Medulla oblongata (tissue), 1 donor: ENCODE measurements around the gene ATP11A.

Experiments used
- DNase-seq: peaks from one replicate; pipeline ENCODE4 v3.0.0-alpha.2; 2015; ENCODE audit errors: extremely low spot score

The ATP11A gene

DNA sequence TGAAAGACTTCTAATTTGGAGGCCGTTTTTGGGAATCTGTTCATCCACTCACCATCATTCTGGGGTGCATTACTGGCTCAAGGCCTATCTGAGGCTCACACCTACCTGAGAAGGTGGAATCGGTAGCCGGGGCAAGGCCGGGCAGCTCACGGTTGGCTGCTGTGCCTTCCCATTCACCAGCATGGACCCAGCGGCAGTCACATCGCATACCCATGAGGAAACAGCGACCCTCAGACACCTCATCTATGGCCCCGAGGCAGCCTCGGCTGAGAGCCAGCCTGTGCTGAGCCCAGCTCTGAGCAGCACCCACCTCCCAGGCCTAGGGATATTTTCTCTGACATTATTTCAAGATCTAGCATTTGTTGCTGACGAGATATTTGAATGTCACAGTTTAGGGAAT is 130.5 kb downstream of the ATP11A start:
- DNase-seq: no peak

- DNase-seq: no peak
Measured at GRCh38 chr13:112821340-112822055, 131.7 kb downstream of the ATP11A start.

- no peak for DNase-seq
Measured at GRCh38 chr13:112822851-112823250, 133.0 kb downstream of the ATP11A start.

DNA sequence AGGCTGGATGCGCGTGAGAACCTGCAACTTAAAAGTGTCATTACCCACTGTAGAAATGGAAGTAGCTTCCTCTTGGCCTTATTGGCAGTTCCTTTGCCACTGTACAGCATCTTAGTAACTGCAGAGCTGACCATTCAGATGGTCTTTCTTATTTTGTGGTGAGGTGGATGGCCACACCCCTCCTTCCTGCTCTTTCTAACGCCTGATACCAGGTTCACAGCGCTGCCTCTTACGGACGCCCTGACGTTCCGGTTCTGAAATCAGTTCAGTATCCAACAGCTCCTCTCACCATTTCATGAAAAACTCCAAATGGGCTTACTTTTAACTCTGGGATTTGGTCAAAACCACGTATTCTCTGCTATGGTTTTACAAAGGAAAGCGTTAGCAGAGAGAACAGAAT is 134.6 kb downstream of the ATP11A start:
- no peak for DNase-seq

- no peak for DNase-seq
Measured at GRCh38 chr13:112825071-112825470, 135.2 kb downstream of the ATP11A start.

GRCh38 chr13:112825875-112826274 is 136.0 kb downstream of the ATP11A start:
- no peak for DNase-seq

- DNase-seq: no peak
Measured at GRCh38 chr13:112826565-112826964, 136.7 kb downstream of the ATP11A start.

- no peak for DNase-seq
Measured at GRCh38 chr13:112828082-112828699, 138.4 kb downstream of the ATP11A start.

- DNase-seq: no peak
Measured at GRCh38 chr13:112828756-112829155, 138.9 kb downstream of the ATP11A start.

GRCh38 chr13:112831196-112831595 is 141.4 kb downstream of the ATP11A start:
- DNase-seq: no peak

GRCh38 chr13:112831801-112832200 is 142.0 kb downstream of the ATP11A start:
- no peak for DNase-seq

GRCh38 chr13:112832811-112833210 is 143.0 kb downstream of the ATP11A start:
- no peak for DNase-seq

- no peak for DNase-seq
Measured at GRCh38 chr13:112833551-112834257, 143.9 kb downstream of the ATP11A start.

- DNase-seq: no peak
Measured at GRCh38 chr13:112835344-112835743, 145.5 kb downstream of the ATP11A start.

- DNase-seq: no peak
Measured at GRCh38 chr13:112835796-112836195, 146.0 kb downstream of the ATP11A start.

- DNase-seq: no peak
Measured at GRCh38 chr13:112836940-112837339, 147.1 kb downstream of the ATP11A start.

GRCh38 chr13:112837371-112838037 is 147.7 kb downstream of the ATP11A start:
- no peak for DNase-seq

DNA sequence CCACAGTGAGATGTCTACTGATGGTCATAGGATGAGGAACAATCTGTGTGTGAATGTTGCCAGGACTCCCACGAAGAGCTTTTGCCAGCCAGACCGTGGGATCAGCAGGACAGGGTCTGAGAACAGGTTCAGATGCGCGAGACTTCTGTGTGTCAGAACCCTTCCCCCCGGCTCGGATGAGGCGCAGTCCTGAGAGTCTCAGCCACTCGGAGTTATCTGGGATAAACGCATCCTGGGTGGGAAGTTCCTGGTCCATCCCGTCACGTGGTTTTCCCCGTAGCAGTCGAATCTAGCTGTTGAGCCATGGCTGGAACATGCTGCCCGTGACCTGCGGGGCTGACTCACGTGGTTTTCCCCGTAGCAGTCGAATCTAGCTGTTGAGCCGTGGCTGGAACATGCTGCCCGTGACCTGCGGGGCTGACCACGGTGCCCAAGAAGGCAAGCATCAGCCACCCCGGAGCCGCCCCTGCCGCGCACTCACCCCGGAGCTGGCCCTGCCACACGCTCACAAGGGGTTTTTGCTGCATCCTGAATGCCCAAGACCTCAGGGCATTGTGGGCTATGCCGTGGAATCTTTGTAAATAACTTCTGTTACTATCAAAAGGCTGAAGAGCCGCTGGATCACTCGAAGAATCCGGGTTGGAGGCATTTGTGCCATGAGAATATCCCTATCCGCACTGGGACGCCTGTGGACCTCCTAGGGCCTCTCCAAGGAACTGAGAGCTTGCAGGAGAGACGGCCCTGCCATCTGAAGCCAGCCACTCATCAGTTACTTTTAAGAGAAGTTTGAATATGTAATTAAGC is 148.4 kb downstream of the ATP11A start:
- no peak for DNase-seq

GRCh38 chr13:112838842-112839117 is 148.9 kb downstream of the ATP11A start:
- no peak for DNase-seq

DNA sequence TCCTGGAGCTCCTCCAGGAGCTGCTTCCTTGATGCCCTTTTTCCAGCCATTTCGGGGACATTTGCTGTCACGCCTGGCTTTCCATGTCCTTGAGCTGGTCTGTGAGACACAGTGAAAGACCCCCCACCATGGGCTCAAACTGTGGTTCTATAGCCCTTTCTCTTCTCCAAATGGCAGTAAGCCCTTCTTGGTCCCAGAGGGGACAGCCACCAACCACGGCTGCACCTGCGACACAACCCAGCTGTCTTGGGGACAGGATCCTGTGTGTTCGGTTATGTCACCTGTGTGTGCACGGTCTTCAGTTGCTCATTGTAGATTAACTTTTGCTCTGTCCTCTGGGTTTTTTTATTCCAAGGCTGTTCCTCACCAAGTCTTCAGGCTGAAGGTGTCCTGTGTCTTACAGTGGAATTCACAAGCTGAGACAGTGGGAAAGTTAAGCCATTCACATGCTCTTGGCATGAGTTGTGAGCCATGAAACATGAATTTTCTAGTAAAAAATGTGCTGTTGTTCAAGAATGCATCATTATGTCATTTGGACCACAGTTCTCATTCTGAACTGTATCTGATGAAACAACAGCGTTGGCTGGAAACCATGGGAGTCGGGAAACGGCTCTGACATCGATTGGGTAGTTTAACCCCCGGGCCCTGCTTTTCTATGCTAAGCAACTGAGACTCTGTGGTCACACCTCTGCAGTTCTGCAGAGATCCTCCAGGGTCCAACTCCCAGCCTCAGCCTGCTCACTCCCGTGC is 149.7 kb downstream of the ATP11A start:
- DNase-seq: no peak
